ENCODE data around the gene SLIT1.

SLIT1 gene

DNA sequence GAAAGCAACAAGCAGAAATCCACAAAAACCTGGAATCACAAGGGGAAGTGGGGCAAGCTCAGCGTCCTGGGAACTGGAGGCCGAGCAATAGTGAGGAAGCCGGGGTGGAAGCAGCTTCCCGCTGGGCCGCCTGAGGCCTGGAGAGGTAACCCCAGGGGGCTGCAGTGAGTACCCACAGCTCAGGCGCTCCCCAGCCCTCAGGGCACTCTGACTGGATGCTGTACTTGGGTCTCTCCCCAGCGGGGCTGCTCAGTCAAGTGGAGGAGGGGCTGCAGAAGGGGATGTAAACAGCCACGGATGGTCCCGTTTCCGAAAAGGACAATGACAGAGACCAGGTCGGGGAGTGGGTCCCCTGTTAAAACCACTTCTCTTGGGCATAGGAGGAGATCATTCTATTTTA, 50.3 kb downstream of the SLIT1 start:
- no peak for DNase-seq

- no peak for DNase-seq
Observed at GRCh38 chr10:97134983-97135382, 50.8 kb downstream of the SLIT1 start.

- DNase-seq = no peak
Observed at GRCh38 chr10:97134110-97134509, 51.6 kb downstream of the SLIT1 start.

- DNase-seq = no peak
Observed at GRCh38 chr10:97132273-97132672, 53.5 kb downstream of the SLIT1 start.

DNA sequence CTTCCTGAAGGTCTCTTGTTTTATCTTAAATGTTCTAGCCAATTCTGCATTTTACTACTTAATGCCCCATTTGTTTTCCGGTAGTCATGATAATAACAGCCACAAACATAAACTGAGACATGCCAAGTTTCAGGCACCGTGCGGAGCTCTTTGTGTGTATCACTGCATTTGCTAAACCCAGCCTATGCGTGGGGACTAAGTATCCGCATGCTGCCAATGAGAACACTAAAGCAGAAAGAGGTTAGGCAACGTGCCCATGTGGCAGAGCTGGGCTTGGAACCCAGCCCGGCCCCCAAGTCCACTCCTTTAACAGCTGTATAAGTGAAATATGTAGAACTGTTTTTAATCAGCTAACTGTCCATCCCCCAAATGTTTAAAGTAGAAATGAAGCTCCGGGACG, 54.1 kb downstream of the SLIT1 start:
- DNase-seq = no peak

- no peak for DNase-seq
Observed at GRCh38 chr10:97131181-97131628, 54.6 kb downstream of the SLIT1 start.

DNA sequence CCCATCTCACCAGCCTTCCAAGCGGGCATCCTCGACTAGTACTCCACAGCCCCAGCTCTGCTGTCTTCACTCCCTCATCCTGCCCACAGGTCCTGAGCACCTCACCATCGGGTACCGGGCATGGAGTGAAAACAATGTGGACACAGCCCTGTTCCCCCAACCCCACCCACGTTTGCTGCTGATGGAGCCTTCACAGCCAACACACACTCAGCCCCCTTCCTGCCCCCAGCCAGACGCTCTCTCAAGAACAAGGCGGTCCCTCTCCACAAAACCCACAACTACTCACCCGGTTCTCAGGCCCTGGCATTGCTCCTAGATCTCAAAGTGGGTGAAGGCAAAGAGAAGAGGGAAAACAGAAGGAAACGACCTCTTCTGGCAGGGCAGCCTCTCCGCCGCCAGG, 56.1 kb downstream of the SLIT1 start:
- DNase-seq = no peak

DNA sequence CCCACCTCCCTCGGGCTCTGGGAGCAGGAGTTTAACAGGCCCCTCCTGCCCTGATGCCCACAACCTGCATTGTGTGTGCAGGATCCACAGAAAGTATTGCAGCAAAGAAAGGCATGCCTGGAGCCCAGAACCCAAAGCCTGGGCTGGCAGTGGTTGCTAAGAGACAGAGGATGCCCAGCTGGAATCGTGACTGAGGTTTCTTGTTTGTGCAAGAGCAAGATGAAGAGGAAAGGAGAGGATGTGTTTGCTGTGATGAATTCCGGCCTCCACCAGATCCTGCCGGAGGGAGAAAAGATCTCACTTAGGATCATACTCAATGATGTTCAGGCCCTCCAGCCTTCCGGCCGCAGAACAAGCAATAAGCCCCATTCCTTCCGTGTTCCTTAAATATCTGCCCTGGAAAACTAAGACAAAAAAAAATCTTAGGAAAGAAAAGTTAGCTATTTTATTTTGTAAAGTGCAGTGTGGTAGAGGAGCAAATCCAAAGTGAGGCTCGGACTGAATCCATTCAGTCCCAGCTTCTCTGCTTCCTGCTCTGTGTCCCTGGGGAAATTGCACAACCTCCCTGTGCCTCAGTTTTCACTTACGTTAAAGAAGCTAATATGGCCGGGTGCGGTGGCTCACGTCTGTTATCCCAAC, 57.1 kb downstream of the SLIT1 start:
- DNase-seq = no peak

DNA sequence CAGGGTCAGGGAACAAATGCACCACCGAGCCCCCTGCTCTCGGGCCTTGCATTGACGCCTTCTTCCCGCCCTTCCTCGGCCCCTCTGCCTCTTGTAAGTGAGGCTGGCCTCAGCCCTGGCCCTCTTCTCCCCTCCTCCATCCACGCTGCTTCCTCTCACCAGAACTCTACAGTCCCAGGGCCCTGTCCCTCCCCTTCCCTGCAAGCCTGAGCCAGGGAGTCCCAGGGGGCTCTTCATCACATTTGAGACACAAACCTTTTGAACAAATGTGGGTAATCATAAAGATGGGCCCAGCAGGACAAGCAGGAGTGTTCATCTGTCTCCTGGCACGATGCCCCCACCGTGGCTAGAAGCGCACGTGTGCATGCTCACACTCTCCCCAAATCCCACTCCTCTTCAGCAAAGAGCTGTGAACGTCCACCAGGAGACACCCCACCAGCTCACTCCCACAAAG, 57.7 kb downstream of the SLIT1 start:
- no peak for DNase-seq

DNA sequence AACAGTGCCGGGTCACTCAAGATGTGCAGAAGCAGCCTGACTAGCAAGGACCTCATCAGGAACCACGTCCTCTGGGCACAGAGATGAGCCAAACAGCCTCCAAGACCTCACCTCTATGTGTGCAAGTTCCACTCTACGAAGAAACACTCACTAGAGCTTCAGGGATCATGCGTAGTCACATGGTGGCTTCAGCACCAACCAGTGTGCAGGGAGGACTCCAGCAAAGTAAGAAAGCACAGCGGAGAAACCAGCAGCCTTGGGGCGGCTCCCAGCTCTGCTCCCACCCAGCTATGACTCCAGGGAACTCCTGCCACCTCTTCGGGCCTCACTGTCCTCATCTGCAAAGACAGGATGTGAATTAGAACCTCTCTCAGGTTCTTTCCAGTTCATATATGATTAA, 58.2 kb downstream of the SLIT1 start:
- DNase-seq = no peak

- no peak for DNase-seq
Observed at GRCh38 chr10:97124211-97124610, 61.5 kb downstream of the SLIT1 start.

GRCh38 chr10:97123765-97124164, 62.0 kb downstream of the SLIT1 start:
- DNase-seq = no peak

DNA sequence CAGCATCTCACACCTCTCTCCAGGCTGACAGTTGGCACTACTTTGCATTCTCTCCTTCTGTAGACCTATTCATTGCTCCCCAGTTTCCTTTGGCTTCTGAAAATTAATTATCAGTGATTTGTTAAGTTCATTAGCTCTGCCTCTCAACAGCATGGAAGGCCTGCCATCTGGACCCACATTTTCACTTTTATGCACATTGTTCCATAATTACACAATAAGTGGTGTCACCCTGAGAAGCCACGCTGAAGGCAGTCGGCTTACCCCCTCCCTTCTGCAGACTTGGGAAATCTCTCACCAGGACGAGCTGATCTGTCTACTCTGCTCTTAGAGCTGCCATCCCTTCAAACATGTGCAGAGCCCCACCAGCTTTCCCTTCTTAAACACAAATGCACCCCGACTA, 64.7 kb downstream of the SLIT1 start:
- no peak for DNase-seq

DNA sequence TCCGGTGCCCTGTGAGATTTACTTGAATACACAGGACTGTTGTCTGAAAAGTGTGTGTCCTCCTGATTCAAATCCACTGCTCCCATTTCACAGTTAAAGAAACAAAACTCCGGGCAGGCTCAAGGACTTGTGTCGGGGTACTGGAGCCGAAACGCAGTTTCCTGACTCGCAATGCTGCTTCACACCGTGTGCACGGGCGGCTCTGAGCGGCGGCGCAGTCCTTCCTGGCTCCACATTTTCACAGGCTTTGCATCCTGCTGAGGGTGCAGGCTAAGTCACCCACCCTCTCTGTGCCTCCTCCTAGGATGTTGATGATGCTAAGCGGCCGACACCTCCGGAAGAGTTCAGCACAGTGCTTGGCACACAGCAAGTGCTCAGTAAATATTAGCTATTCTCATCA, 65.4 kb downstream of the SLIT1 start:
- DNase-seq = no peak

GRCh38 chr10:97119058-97119745, 66.6 kb downstream of the SLIT1 start:
- no peak for DNase-seq

DNA sequence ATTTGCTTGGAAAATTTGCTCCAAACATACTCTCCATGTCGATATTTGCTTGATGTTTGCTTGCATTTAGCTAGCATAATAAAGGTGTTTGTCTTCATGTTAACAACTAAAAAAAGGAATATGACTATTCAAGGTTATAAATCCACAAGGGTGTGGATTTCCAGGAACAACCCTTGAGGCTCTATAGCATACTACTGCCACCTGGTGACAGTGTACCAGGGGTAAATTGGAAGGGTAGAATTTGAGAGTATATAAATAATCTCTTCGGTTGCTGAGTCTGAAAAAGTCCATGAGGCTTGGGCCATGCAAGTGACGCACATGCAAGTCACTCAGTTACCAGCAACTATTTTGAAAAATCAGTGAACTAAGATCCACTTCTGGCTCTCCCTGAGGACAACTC, 68.4 kb downstream of the SLIT1 start:
- no peak for DNase-seq

GRCh38 chr10:97116462-97117162, 69.1 kb downstream of the SLIT1 start:
- DNase-seq = no peak

DNA sequence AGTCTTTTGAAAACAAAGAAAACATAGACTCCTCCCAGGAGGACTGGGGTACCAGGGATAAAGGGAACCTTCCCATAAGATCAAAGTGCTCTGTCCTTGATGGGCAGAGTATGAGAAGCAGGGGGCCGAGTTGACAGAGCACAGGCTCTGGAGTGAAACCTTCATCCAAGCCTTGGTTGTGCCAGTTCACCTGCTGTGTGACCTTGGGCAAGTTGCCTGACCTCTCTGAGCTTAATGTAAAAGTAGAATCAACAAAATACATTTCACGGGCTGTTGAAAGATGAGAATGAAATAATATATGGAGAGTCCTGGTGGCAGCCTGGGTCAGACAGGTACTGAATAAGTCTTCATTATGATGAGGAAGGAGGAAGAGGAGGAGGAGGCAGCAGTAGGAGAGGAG, 69.9 kb downstream of the SLIT1 start:
- DNase-seq = no peak

- DNase-seq = no peak
Observed at GRCh38 chr10:97111615-97112014, 74.1 kb downstream of the SLIT1 start.

- DNase-seq = no peak
Observed at GRCh38 chr10:97109547-97109946, 76.2 kb downstream of the SLIT1 start.

DNA sequence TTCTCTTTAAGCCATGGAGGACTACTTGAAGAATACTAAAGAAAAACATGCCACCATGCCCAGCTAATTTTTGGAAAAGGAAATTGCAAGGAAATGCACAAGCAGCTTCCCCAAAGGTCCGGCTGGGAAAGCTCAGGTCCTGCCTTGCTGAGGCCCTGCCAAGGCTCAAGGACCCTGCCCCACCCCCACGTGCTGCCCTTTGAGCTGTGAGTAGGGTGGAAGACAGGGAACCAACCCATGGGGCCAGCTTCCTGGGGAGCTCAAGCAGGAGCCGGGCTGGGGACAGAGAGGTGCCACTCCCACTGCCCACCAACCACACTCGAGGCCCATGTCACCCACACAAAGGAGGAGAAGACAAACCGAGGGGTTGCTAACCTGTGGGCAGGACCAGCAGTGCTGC, 78.2 kb downstream of the SLIT1 start:
- DNase-seq = no peak

DNA sequence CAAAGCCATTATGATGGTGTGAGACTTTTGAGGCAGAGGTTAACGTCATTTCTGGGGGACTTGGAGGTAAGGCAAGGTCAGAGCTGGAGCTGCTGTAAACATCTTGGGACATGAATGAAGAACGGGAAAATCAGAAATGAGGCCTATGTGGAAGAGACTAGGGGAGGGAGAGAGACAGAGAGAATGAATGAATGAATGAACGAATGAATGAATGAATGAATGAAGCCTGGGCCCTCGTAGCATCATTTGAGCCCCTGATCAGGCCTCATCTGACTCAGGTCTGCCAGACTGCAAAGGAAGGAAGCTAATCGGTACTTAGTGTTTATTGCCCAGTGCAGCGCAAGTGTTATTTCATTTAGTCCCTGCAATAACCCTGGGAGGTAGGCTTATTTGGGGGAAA, 79.6 kb downstream of the SLIT1 start:
- no peak for DNase-seq

DNA sequence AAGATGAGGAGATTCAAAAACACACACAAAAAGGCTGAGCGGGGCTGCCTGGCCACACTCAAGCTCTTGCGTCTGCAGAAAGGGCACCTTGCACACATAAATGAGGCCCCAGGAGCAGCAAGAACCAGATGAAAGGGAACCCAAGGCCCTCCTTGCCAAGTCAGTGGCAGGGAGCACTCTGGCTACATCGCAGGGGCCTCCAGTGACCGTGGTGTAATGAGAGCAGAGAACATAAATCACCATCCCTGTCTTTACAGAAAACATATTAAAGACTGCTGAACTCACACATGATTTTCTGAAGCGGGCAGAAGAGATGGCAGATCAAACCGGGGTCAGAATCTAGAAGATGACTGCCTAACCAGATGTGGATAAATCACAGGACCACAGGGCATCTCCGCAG, 80.5 kb downstream of the SLIT1 start:
- DNase-seq = no peak
